ENCODE data around the gene YEATS4. TPM values are rescaled to one million over a fixed set of nuclear protein-coding genes. Genes with fewer than 3 reads are reported as not detected.
A peak's percentile ranks its signal among the peaks of the same experiment; 100 is the strongest.

Gene YEATS4
- total RNA-seq, 6 donors from 2014 or later: 1.00 to 12.8 (median 10.2) TPM

DNA sequence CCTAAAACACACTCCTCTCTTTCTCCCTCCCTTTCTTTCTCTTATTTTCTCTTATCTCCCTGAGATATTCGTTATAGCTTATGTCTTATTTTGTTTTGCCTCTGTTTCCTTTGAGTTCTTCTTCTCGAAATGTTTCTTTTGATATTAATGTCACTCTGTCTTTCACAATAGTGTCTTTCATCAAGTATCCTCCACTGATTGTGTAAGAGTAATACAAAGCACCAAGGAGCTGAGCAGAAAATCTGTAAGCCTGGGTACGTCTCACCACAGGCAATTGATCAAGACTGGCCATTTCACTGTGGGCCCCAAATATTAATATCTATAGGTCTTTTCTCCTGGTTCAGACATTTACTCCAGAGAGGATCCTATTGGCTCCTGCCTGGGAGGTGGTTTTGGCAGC, 16.2 kb upstream of the YEATS4 start:
- H3K4me1 ChIP-seq: peaks cover 3 to 35% (median 31%) of the 10 kb centered on the region in 4 donors
- WGBS, 2 donors: 40 to 44% methylated on average over 3 of the region's 3 CpGs
- H3K4me3 ChIP-seq: no peak overlapping the region
- H3K36me3 ChIP-seq: no peaks in the 10 kb centered on the region
- no peaks in the 10 kb centered on the region for H3K27me3 ChIP-seq
- H3K9me3 ChIP-seq: no peaks in the 10 kb centered on the region
- TF ChIP-seq POLR2A (IDR thresholded peaks at IDR 0.05) (no peak), EP300 (IDR thresholded peaks at IDR 0.05) (no peak)
- TF ChIP-seq, protein P1, sequence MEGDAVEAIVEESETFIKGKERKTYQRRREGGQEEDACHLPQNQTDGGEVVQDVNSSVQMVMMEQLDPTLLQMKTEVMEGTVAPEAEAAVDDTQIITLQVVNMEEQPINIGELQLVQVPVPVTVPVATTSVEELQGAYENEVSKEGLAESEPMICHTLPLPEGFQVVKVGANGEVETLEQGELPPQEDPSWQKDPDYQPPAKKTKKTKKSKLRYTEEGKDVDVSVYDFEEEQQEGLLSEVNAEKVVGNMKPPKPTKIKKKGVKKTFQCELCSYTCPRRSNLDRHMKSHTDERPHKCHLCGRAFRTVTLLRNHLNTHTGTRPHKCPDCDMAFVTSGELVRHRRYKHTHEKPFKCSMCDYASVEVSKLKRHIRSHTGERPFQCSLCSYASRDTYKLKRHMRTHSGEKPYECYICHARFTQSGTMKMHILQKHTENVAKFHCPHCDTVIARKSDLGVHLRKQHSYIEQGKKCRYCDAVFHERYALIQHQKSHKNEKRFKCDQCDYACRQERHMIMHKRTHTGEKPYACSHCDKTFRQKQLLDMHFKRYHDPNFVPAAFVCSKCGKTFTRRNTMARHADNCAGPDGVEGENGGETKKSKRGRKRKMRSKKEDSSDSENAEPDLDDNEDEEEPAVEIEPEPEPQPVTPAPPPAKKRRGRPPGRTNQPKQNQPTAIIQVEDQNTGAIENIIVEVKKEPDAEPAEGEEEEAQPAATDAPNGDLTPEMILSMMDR (IDR thresholded peaks at IDR 0.05): no peak
- H3K27ac ChIP-seq: peak overlapping the region in 2 of 4 donors; percentile 27 to 50
- no peak for DNase-seq
- peak in 1 of 2 donors; percentile 50 for ATAC-seq (ENCODE audit: low FRiP score in 2 of 2)

DNA sequence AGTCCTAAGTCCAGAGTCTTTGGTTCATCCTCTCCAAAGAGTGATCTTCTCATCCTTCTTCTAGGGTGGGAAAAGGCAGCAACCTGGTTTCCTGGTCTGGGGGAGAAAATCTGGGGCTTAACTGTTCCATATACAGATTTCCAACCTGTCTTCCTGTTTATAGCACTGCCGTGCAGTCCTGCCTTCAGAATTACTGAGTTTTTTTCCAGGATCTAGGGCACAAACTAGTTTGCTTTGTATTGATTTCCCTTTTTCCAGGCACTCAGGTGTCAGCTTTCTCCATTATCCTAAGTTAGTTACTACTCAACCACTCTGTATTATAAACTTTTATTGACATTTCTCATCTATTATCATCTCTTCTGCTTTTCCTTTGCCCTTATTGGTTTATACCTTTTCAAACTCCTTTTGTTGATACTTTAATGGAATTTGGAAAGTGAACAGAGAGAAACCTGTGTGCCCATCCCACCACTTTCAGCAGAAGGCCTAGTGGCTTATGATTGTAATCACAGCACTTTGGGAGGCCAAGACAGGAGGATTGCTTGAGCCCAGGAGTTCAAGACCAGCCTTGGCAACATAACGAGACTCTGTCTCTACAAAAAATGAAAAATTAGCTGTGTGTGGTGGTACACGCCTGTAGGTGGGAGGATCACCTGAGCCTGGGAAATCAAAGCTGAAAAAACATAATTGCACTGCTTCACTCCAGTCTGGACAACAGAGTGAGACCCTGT, 15.5 kb upstream of the YEATS4 start:
- no peak for TF ChIP-seq POLR2A (IDR thresholded peaks at IDR 0.05)
- no peak for TF ChIP-seq EP300 (IDR thresholded peaks at IDR 0.05)
- TF ChIP-seq POLR2AphosphoS5 (IDR thresholded peaks at IDR 0.05): no peak
- TF ChIP-seq, protein P1 (IDR thresholded peaks at IDR 0.05): no peak
- no peak overlapping the region for H3K4me3 ChIP-seq
- H3K27ac ChIP-seq: peak overlapping the region in 2 of 4 donors; percentile 27 to 50
- H3K9me3 ChIP-seq: no peaks in the 10 kb centered on the region
- H3K4me1 ChIP-seq: peaks cover 3 to 29% (median 27%) of the 10 kb centered on the region in 4 donors
- DNase-seq (no peak), ATAC-seq (ENCODE audit: low FRiP score in 2 of 2) (no peak)
- WGBS, 2 donors: 39 to 47% methylated on average over 3 of the region's 3 CpGs
- no peaks in the 10 kb centered on the region for H3K36me3 ChIP-seq
- no peaks in the 10 kb centered on the region for H3K27me3 ChIP-seq

DNA sequence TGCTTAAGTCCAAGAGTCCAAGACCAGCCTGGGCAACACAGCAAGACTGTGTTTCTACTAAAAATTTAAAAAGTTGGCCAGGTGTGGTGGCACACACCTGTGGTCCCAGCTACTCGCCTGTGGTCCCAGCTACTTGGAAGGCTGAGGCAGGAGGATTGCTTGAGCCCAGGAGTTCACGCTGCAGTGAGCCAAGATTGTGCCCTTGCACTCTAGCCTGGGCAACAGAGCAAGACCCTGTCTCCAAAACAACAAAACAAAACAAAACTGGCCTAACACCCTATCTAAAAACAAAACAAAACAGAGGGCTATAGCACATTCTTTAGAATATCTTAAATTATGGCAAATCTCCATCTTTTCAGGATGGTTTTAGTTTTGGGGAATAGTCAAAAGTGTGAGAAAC, 14.5 kb upstream of the YEATS4 start:
- Histone ChIP-seq H3K36me3 (no peaks in the 10 kb centered on the region), H3K9me3 (no peaks in the 10 kb centered on the region), H3K4me3 (no peak overlapping the region), H3K27me3 (no peaks in the 10 kb centered on the region), H3K27ac (no peak overlapping the region), H3K4me1 (peaks cover 3 to 24% (median 18%) of the 10 kb centered on the region in 4 donors)
- ATAC-seq (ENCODE audit: low FRiP score in 2 of 2) (no peak), DNase-seq (no peak)
- WGBS, 2 donors: 85 to 97% methylated on average over 2 of the region's 2 CpGs
- TF ChIP-seq POLR2A (IDR thresholded peaks at IDR 0.05) (no peak), POLR2AphosphoS5 (IDR thresholded peaks at IDR 0.05) (no peak), EP300 (IDR thresholded peaks at IDR 0.05) (no peak)
- TF ChIP-seq, protein P1 (IDR thresholded peaks at IDR 0.05): no peak

DNA sequence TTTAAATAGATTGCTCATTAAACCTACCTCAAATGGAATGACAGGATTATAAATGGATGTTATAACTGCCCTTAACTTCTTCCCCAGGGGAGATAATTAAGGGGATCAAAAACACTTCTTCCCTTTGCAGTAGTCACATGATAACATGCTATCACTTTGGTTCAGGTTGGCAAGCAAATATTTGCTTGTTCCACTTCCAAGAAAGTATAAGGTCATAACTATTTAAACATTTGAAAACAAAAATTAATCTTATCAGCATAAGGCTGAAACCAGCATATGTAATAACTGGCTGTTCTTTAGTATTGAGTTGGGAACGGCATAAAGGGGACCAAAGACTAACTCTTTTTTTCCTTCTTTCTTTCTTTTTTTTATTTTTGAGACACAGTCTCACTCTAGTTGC, 13.8 kb upstream of the YEATS4 start:
- H3K36me3 ChIP-seq: no peaks in the 10 kb centered on the region
- no peaks in the 10 kb centered on the region for H3K27me3 ChIP-seq
- no peak overlapping the region for H3K4me3 ChIP-seq
- 65 to 76% methylated on average over 1 of the region's 1 CpG for WGBS, 2 donors
- DNase-seq (no peak), ATAC-seq (ENCODE audit: low FRiP score in 2 of 2) (no peak)
- peaks cover 3 to 19% (median 11%) of the 10 kb centered on the region in 4 donors for H3K4me1 ChIP-seq
- TF ChIP-seq EP300 (IDR thresholded peaks at IDR 0.05) (no peak), POLR2AphosphoS5 (IDR thresholded peaks at IDR 0.05) (no peak), POLR2A (IDR thresholded peaks at IDR 0.05) (no peak)
- TF ChIP-seq, protein P1 (IDR thresholded peaks at IDR 0.05): no peak
- no peak overlapping the region for H3K27ac ChIP-seq
- H3K9me3 ChIP-seq: no peaks in the 10 kb centered on the region
